HG03558 (cell line): Measurements from ENCODE around the gene RPL10.
"Not testable (repeated sequence)": the region's sequence is repeated elsewhere in the genome, so short reads cannot be mapped to it uniquely, and the experiment has no call there.

Experiments used
- ATAC-seq: cut with Tn5 transposase; IDR thresholded peaks from one replicate; pipeline ENCODE4 v1.9.1; 2021; ENCODE audit warnings: moderate number of reproducible peaks; ENCODE audit not compliant: unreplicated experiment; ENCODE audit errors: extremely low read depth

Gene RPL10

GRCh38 chrX:154399527-154400368, 1.6 kb downstream of the RPL10 start:
- ATAC-seq: no peak

- ATAC-seq: not testable (repeated sequence)
Measured at GRCh38 chrX:154400369-154400817, 2.2 kb downstream of the RPL10 start.

- no peak for ATAC-seq
Measured at GRCh38 chrX:154401045-154401799, 3.0 kb downstream of the RPL10 start.

GRCh38 chrX:154401918-154402621, 3.9 kb downstream of the RPL10 start:
- ATAC-seq: no peak

- ATAC-seq: no peak
Measured at GRCh38 chrX:154402622-154403127, 4.5 kb downstream of the RPL10 start.

GRCh38 chrX:154403192-154403591, 5.0 kb downstream of the RPL10 start:
- no peak for ATAC-seq

GRCh38 chrX:154403858-154404257, 5.7 kb downstream of the RPL10 start:
- no peak for ATAC-seq

- no peak for ATAC-seq
Measured at GRCh38 chrX:154404625-154405192, 6.5 kb downstream of the RPL10 start.

- no peak for ATAC-seq
Measured at GRCh38 chrX:154408659-154409221, 10.6 kb downstream of the RPL10 start.

GRCh38 chrX:154409222-154409871, 11.2 kb downstream of the RPL10 start, which contains the start of gene DNASE1L1:
DNASE1L1 (minus strand) TSS chrX:154409254; CDS start chrX:154405568, 3,686 bp downstream.
- no peak for ATAC-seq

GRCh38 chrX:154411981-154412340, 13.8 kb downstream of the RPL10 start:
- no peak for ATAC-seq

GRCh38 chrX:154412468-154412867, 14.3 kb downstream of the RPL10 start:
- no peak for ATAC-seq

- no peak for ATAC-seq
Measured at GRCh38 chrX:154413142-154413541, 15.0 kb downstream of the RPL10 start.

GRCh38 chrX:154417157-154417556, 19.0 kb downstream of the RPL10 start:
- ATAC-seq: no peak

- ATAC-seq: no peak
Measured at GRCh38 chrX:154419189-154419588, 21.0 kb downstream of the RPL10 start.

GRCh38 chrX:154419688-154420401, 21.7 kb downstream of the RPL10 start:
- no peak for ATAC-seq

GRCh38 chrX:154420402-154420756, 22.2 kb downstream of the RPL10 start:
- no peak for ATAC-seq

GRCh38 chrX:154426916-154427770, 29.0 kb downstream of the RPL10 start:
- no peak for ATAC-seq
